HCT116 (cell line): Measurements from ENCODE around the gene DLG2. TPM values are rescaled to one million over a fixed set of nuclear protein-coding genes. Genes with fewer than 3 reads are reported as not detected.

ENCODE experiments used
- ATAC-seq: fragments of 200-7000 bp; cut with Tn5 transposase; 2 replicates; pipeline ENCODE4 v1.9.1; 2020; ENCODE audit warnings: mild to moderate bottlenecking, moderate library complexity
- BruUV-seq: library from RNA; stranded (reverse); fragments of 400-500 nt; replicated peaks from 2 replicates; lab custom pipeline; 2021; lab: Mats Ljungman, UMichigan
- CTCF ChIA-PET: fragments of 300-600 bp; sonication (Branson Sonifier 250); formaldehyde crosslinking; loops from one replicate; lab custom pipeline; 2021; ENCODE audit warnings: antibody characterized with exemption; lab: Charles Lee
- POLR2A ChIA-PET: fragments of 300-600, 350-600 bp; sonication (Branson Sonifier 250); formaldehyde crosslinking; loops from one replicate; lab custom pipeline; 2021; ENCODE audit warnings: antibody characterized with exemption; lab: Charles Lee
- RAD21 ChIA-PET, 2 experiments: fragments of 300-600 bp; sonication (Branson Sonifier 250); formaldehyde crosslinking; loops; one replicate each; lab custom pipeline; 2023; ENCODE audit warnings: low total read pairs in 2 of 2; ENCODE audit not compliant: uncharacterized antibody in 2 of 2, unreplicated experiment in 2 of 2, low non-redundant PET in 1 of 2; lab: Charles Lee
- DNase-seq: peaks from one replicate; pipeline ENCODE4 v3.0.0-alpha.2; 2010; ENCODE audit warnings: low read depth, low spot score
- H2AFZ ChIP-seq: fragments of 200-600 bp; shearing (Covaris generic), sonication (generic); 2 replicates; pipeline ENCODE4 v1.6.1; 2017; ENCODE audit warnings: low read depth, mixed run types, mixed read lengths, antibody characterized with exemption, low read length; ENCODE audit not compliant: poor library complexity, severe bottlenecking
- H3K27ac ChIP-seq: 2 replicates; pipeline ENCODE4 v1.5.1; 2012; ENCODE audit warnings: low read depth, low read length
- H3K27me3 ChIP-seq: fragments of 200-600 bp; sonication (generic); 2 replicates; pipeline ENCODE4 v1.6.1; 2016; ENCODE audit warnings: mixed run types, low read length, mixed read lengths; ENCODE audit not compliant: insufficient read depth
- H3K36me3 ChIP-seq, 2 experiments: fragments of 200-500 bp in 1 of 2; fragments of 200-600 bp in 1 of 2; sonication (Bioruptor generic) in 1 of 2; sonication (generic) in 1 of 2; 2 replicates each; pipeline versions ENCODE4 v1.5.1 to v1.6.1; 2014 to 2016; ENCODE audit warnings: low read length in 2 of 2, inconsistent platforms in 1 of 2, mixed read lengths in 1 of 2, mixed run types in 1 of 2; ENCODE audit not compliant: insufficient read depth in 2 of 2, control insufficient read depth in 1 of 2
- H3K4me1 ChIP-seq, 2 experiments: fragments of 200-600 bp in 1 of 2; sonication (generic) in 1 of 2; 2 replicates each; pipeline versions ENCODE4 v1.5.1 to v1.6.1; 2012 to 2017; ENCODE audit warnings: low read length in 2 of 2, inconsistent platforms in 1 of 2, mild to moderate bottlenecking in 1 of 2, mixed read lengths in 1 of 2, mixed run types in 1 of 2, moderate library complexity in 1 of 2; ENCODE audit not compliant: insufficient read depth in 2 of 2, control insufficient read depth in 1 of 2
- H3K4me2 ChIP-seq: fragments of 200-600 bp; sonication (generic); 2 replicates; pipeline ENCODE4 v1.6.1; 2017; ENCODE audit warnings: mixed run types, low read length, mixed read lengths
- H3K4me3 ChIP-seq, 2 experiments: fragments of 200-600 bp in 1 of 2; sonication (generic) in 1 of 2; replicated peaks in 1 of 2; 2 replicates each; pipeline ENCODE4 v1.5.1; 2011 to 2016; ENCODE audit warnings: low read length in 2 of 2, control low read depth in 1 of 2, low read depth in 1 of 2, mild to moderate bottlenecking in 1 of 2, mixed read lengths in 1 of 2, mixed run types in 1 of 2
- H3K79me2 ChIP-seq: fragments of 200-600 bp; sonication (generic); 2 replicates; pipeline ENCODE4 v1.6.1; 2017; ENCODE audit warnings: mild to moderate bottlenecking, mixed run types, low read length, moderate library complexity, mixed read lengths; ENCODE audit not compliant: insufficient read depth
- H3K9ac ChIP-seq: fragments of 200-600 bp; sonication (generic); 2 replicates; pipeline ENCODE4 v1.6.1; 2016; ENCODE audit warnings: low read length, mixed read lengths
- H3K9me2 ChIP-seq: fragments of 200-600 bp; sonication (generic), shearing (Covaris generic); 2 replicates; pipeline ENCODE4 v1.6.1; 2017; ENCODE audit warnings: mixed run types, mild to moderate bottlenecking, moderate library complexity; ENCODE audit not compliant: insufficient read depth
- H3K9me3 ChIP-seq, 2 experiments: fragments of 200-500 bp in 1 of 2; fragments of 200-600 bp in 1 of 2; sonication (Bioruptor generic) in 1 of 2; sonication (generic) in 1 of 2; 2 replicates each; pipeline ENCODE4 v1.6.1; 2014 to 2017; ENCODE audit warnings: low read length in 2 of 2, mixed read lengths in 2 of 2, inconsistent platforms in 1 of 2, low read depth in 1 of 2, mild to moderate bottlenecking in 1 of 2, mixed run types in 1 of 2, moderate library complexity in 1 of 2; ENCODE audit not compliant: control insufficient read depth in 1 of 2, insufficient read depth in 1 of 2
- H4K20me1 ChIP-seq: fragments of 200-600 bp; sonication (generic), shearing (Covaris generic); 2 replicates; pipeline ENCODE4 v1.6.1; 2017; ENCODE audit warnings: mixed run types, mild to moderate bottlenecking, moderate library complexity; ENCODE audit not compliant: insufficient read depth
- CBX3 ChIP-seq: IDR thresholded peaks from 2 replicates; pipeline ENCODE4 v1.6.1; 2012; ENCODE audit warnings: low read depth
- EGR1 ChIP-seq: IDR thresholded peaks from 2 replicates; pipeline ENCODE4 v1.6.1; 2012; ENCODE audit warnings: low read depth
- ELF1 ChIP-seq: IDR thresholded peaks from 2 replicates; pipeline ENCODE4 v1.6.1; 2012; ENCODE audit warnings: low read depth, borderline replicate concordance
- EZH2 ChIP-seq: fragments of 200-600 bp; sonication (generic); IDR thresholded peaks from 2 replicates; pipeline ENCODE4 v1.6.1; 2017; ENCODE audit warnings: antibody characterized with exemption, mixed run types
- EZH2phosphoT487 ChIP-seq: fragments of 200-600 bp; IDR thresholded peaks from 2 replicates; pipeline ENCODE4 v1.6.1; 2018; ENCODE audit warnings: antibody characterized with exemption, borderline replicate concordance
- JUND ChIP-seq: IDR thresholded peaks from 2 replicates; pipeline ENCODE4 v1.6.1; 2012
- POLR2A ChIP-seq: IDR thresholded peaks from 2 replicates; pipeline ENCODE4 v1.7.0; 2011; ENCODE audit warnings: borderline replicate concordance; ENCODE audit not compliant: insufficient read depth, insufficient read length; ENCODE audit errors: extremely low read depth
- SP1 ChIP-seq: IDR thresholded peaks from 2 replicates; pipeline ENCODE4 v1.6.1; 2012; ENCODE audit warnings: low read depth
- TCF7L2 ChIP-seq: IDR thresholded peaks from 2 replicates; pipeline ENCODE4 v1.7.0; 2011; ENCODE audit warnings: borderline replicate concordance, inconsistent platforms; ENCODE audit not compliant: insufficient read depth, insufficient read length; ENCODE audit errors: extremely low read depth
- YY1 ChIP-seq: IDR thresholded peaks from 2 replicates; pipeline ENCODE4 v1.6.1; 2011; ENCODE audit warnings: low read length, low read depth, moderate library complexity, mild to moderate bottlenecking; ENCODE audit not compliant: insufficient replicate concordance; ENCODE audit errors: extremely low read depth
- ZFX ChIP-seq: fragments of 450-650 bp; IDR thresholded peaks from 2 replicates; pipeline ENCODE4 v1.6.1; 2017
- ZNF274 ChIP-seq: fragments of 200-500 bp; sonication (Bioruptor generic); IDR thresholded peaks from 2 replicates; pipeline ENCODE4 v1.6.1; 2014; ENCODE audit warnings: mild to moderate bottlenecking, low read depth, low read length, inconsistent platforms
- intact Hi-C: fragments of 100-400 bp; cut with micrococcal nuclease; formaldehyde crosslinking; loops from 2 replicates; pipeline ENCODE4 v1.10.0; 2022
- total RNA-seq: library from RNA; stranded (reverse); gene quantifications from one replicate; pipeline ENCODE4 v1.2.1, GENCODE V29; 2021; ENCODE audit not compliant: unreplicated experiment
- TF ChIP-seq, protein P1 (sequence below): IDR thresholded peaks from 2 replicates; pipeline ENCODE4 v1.6.1; 2012
- TF ChIP-seq, protein P2 (sequence below): IDR thresholded peaks from 2 replicates; pipeline ENCODE4 v1.6.1; 2011; ENCODE audit warnings: mild to moderate bottlenecking, low read length, moderate library complexity; ENCODE audit not compliant: insufficient replicate concordance; ENCODE audit errors: extremely low read depth
- TF ChIP-seq, protein P3 (sequence below): IDR thresholded peaks from 2 replicates; pipeline ENCODE4 v1.6.1; 2012; ENCODE audit warnings: low read depth
- TF ChIP-seq, protein P4 (sequence below), 3 experiments: fragments of 200-600 bp in 1 of 3; sonication (generic) in 1 of 3; IDR thresholded peaks in 2 of 3; conservative IDR thresholded peaks in 1 of 3; 2 replicates each; pipeline ENCODE4 v1.5.1; 2012 to 2017; ENCODE audit warnings: low read depth in 2 of 3, low read length in 2 of 3, antibody characterized with exemption in 1 of 3, borderline replicate concordance in 1 of 3, control low read depth in 1 of 3, mild to moderate bottlenecking in 1 of 3, mixed read lengths in 1 of 3, mixed run types in 1 of 3, moderate library complexity in 1 of 3; ENCODE audit not compliant: insufficient read depth in 1 of 3

DLG2 gene
- total RNA-seq, 1 experiment from 2014 or later: 2.4 TPM

DNA sequence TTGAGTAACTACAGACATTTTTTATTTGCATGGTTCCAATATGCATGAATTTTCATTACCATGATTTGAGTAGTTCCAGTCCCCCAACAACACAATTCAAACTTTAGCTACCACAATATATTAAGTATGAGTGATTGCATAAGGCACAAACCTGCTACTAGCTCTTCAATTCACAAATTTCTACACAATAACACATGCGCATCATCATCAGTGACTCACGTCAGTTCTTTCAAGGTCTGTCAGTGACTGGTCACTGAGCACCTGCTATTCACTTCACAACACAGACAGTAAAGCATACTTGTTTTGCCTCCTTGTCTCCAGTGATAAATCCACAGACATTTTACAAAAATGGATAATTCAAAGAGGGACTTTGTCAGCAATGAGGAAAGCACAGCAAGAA lies 1905.9 kb downstream of the DLG2 start:
- no peaks in the 10 kb centered on the region for H4K20me1 ChIP-seq
- H3K9me2 ChIP-seq: no peaks in the 10 kb centered on the region
- intact Hi-C loops: loop anchor here (5.0 kb wide), 1 partner anchor 814 kb away; no protein-coding TSS in a partner anchor
- BruUV-seq: no TSS peak
- no peak overlapping the region for H3K4me3 ChIP-seq
- H3K9me3 ChIP-seq: no peaks in the 10 kb centered on the region
- TF ChIP-seq JUND (no peak), CBX3 (no peak), TCF7L2 (no peak), EGR1 (no peak), SP1 (no peak), EZH2 (no peak), YY1 (no peak), EZH2phosphoT487 (no peak), ELF1 (no peak), POLR2A (no peak), ZNF274 (no peak), ZFX (no peak)
- TF ChIP-seq, protein P1, sequence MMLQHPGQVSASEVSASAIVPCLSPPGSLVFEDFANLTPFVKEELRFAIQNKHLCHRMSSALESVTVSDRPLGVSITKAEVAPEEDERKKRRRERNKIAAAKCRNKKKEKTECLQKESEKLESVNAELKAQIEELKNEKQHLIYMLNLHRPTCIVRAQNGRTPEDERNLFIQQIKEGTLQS: no peak
- TF ChIP-seq, protein P2, sequence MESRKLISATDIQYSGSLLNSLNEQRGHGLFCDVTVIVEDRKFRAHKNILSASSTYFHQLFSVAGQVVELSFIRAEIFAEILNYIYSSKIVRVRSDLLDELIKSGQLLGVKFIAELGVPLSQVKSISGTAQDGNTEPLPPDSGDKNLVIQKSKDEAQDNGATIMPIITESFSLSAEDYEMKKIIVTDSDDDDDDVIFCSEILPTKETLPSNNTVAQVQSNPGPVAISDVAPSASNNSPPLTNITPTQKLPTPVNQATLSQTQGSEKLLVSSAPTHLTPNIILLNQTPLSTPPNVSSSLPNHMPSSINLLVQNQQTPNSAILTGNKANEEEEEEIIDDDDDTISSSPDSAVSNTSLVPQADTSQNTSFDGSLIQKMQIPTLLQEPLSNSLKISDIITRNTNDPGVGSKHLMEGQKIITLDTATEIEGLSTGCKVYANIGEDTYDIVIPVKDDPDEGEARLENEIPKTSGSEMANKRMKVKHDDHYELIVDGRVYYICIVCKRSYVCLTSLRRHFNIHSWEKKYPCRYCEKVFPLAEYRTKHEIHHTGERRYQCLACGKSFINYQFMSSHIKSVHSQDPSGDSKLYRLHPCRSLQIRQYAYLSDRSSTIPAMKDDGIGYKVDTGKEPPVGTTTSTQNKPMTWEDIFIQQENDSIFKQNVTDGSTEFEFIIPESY: no peak
- TF ChIP-seq, protein P3, sequence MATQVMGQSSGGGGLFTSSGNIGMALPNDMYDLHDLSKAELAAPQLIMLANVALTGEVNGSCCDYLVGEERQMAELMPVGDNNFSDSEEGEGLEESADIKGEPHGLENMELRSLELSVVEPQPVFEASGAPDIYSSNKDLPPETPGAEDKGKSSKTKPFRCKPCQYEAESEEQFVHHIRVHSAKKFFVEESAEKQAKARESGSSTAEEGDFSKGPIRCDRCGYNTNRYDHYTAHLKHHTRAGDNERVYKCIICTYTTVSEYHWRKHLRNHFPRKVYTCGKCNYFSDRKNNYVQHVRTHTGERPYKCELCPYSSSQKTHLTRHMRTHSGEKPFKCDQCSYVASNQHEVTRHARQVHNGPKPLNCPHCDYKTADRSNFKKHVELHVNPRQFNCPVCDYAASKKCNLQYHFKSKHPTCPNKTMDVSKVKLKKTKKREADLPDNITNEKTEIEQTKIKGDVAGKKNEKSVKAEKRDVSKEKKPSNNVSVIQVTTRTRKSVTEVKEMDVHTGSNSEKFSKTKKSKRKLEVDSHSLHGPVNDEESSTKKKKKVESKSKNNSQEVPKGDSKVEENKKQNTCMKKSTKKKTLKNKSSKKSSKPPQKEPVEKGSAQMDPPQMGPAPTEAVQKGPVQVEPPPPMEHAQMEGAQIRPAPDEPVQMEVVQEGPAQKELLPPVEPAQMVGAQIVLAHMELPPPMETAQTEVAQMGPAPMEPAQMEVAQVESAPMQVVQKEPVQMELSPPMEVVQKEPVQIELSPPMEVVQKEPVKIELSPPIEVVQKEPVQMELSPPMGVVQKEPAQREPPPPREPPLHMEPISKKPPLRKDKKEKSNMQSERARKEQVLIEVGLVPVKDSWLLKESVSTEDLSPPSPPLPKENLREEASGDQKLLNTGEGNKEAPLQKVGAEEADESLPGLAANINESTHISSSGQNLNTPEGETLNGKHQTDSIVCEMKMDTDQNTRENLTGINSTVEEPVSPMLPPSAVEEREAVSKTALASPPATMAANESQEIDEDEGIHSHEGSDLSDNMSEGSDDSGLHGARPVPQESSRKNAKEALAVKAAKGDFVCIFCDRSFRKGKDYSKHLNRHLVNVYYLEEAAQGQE: no peak
- TF ChIP-seq, protein P4, sequence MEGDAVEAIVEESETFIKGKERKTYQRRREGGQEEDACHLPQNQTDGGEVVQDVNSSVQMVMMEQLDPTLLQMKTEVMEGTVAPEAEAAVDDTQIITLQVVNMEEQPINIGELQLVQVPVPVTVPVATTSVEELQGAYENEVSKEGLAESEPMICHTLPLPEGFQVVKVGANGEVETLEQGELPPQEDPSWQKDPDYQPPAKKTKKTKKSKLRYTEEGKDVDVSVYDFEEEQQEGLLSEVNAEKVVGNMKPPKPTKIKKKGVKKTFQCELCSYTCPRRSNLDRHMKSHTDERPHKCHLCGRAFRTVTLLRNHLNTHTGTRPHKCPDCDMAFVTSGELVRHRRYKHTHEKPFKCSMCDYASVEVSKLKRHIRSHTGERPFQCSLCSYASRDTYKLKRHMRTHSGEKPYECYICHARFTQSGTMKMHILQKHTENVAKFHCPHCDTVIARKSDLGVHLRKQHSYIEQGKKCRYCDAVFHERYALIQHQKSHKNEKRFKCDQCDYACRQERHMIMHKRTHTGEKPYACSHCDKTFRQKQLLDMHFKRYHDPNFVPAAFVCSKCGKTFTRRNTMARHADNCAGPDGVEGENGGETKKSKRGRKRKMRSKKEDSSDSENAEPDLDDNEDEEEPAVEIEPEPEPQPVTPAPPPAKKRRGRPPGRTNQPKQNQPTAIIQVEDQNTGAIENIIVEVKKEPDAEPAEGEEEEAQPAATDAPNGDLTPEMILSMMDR (IDR thresholded peaks at IDR 0.05 in 2 of 3, conservative IDR thresholded peaks at IDR 0.05 in 1 of 3; ENCODE audit: borderline replicate concordance in 1 of 3, insufficient read depth in 1 of 3, low read depth in 2 of 3, low read length in 2 of 3): no peak
- H3K36me3 ChIP-seq: no peaks in the 10 kb centered on the region
- no peak overlapping the region for H3K9ac ChIP-seq
- H3K4me2 ChIP-seq: no peak overlapping the region
- ChIA-PET RAD21 (no interaction called here), POLR2A (no interaction called here), CTCF (no interaction called here)
- H3K27ac ChIP-seq: no peak overlapping the region
- H3K27me3 ChIP-seq: peaks cover 25% of the 10 kb centered on the region; the same call in 1 of the 2 replicates
- no peak overlapping the region for H2AFZ ChIP-seq
- no peaks in the 10 kb centered on the region for H3K79me2 ChIP-seq
- DNase-seq (no peak), ATAC-seq (no peak)
- no peaks in the 10 kb centered on the region for H3K4me1 ChIP-seq
